H1 (cell line): ENCODE measurements around the gene CROCC2. TPM values are rescaled to one million over a fixed set of nuclear protein-coding genes. Genes with fewer than 3 reads are reported as not detected.

ENCODE experiments used
- CTCF ChIA-PET: fragments of 300-600 bp; sonication (Branson Sonifier 250); formaldehyde crosslinking; loops from one replicate; lab custom pipeline; 2021; ENCODE audit not compliant: partially characterized antibody; lab: Charles Lee
- POLR2A ChIA-PET: fragments of 300-600 bp; sonication (Branson Sonifier 250); formaldehyde crosslinking; loops from one replicate; lab custom pipeline; 2021; ENCODE audit warnings: inconsistent platforms; ENCODE audit not compliant: partially characterized antibody; lab: Charles Lee
- DNase-seq, 2 experiments: peaks; one replicate each; pipeline versions ENCODE4 v3.0.0 to v3.0.0-alpha.2; 2010 to 2022; ENCODE audit warnings: low spot score in 2 of 2, low read depth in 1 of 2, mixed read lengths in 1 of 2
- FAIRE-seq: peaks from 2 replicates; lab custom pipeline; 2011; peaks lifted over from hg19 to GRCh38; lab: Jason Lieb, UNC
- H2AFZ ChIP-seq: 2 replicates; pipeline ENCODE4 v1.8.1; 2012; ENCODE audit warnings: low read length, inconsistent platforms
- H2AK5ac ChIP-seq: 2 replicates; pipeline ENCODE4 v1.6.1; 2013; ENCODE audit warnings: low read depth, low read length
- H2BK120ac ChIP-seq: replicated peaks from 2 replicates; pipeline ENCODE3; 2013; ENCODE audit warnings: low read depth, low read length, inconsistent platforms
- H2BK12ac ChIP-seq: 2 replicates; pipeline ENCODE4 v1.6.1; 2013; ENCODE audit warnings: low read depth, low read length
- H2BK15ac ChIP-seq: 2 replicates; pipeline ENCODE4 v1.6.1; 2013; ENCODE audit warnings: low read length
- H2BK20ac ChIP-seq: 2 replicates; pipeline ENCODE4 v1.6.1; 2013; ENCODE audit warnings: low read length
- H2BK5ac ChIP-seq: 2 replicates; pipeline ENCODE4 v1.6.1; 2013; ENCODE audit warnings: low read depth, low read length
- H3K14ac ChIP-seq: 2 replicates; pipeline ENCODE4 v1.6.1; 2013; ENCODE audit warnings: inconsistent platforms; ENCODE audit not compliant: insufficient read length
- H3K18ac ChIP-seq: 2 replicates; pipeline ENCODE4 v1.6.1; 2013; ENCODE audit warnings: low read length; ENCODE audit errors: extremely low read depth
- H3K23ac ChIP-seq: 2 replicates; pipeline ENCODE4 v1.6.1; 2013; ENCODE audit warnings: inconsistent platforms; ENCODE audit not compliant: insufficient read length
- H3K23me2 ChIP-seq: 2 replicates; pipeline ENCODE4 v1.6.1; 2013; ENCODE audit warnings: low read depth, low read length
- H3K27ac ChIP-seq: 2 replicates; pipeline ENCODE4 v1.6.1; 2011; ENCODE audit warnings: low read depth, low read length, inconsistent platforms
- H3K27me3 ChIP-seq, 4 experiments: replicated peaks in 1 of 4; 1 replicate in 1 of 4; 2 replicates in 3 of 4; pipeline versions ENCODE4 v1.6.1 to v1.8.1; 2011 to 2013; ENCODE audit warnings: low read length in 3 of 4, mild to moderate bottlenecking in 3 of 4, inconsistent platforms in 2 of 4, mixed read lengths in 2 of 4, moderate library complexity in 1 of 4; ENCODE audit not compliant: control insufficient read depth in 3 of 4, insufficient read depth in 3 of 4; ENCODE audit errors: extremely low read depth in 1 of 4
- H3K36me3 ChIP-seq, 4 experiments: 2 replicates each; pipeline versions ENCODE4 v1.6.1 to v1.8.1; 2011 to 2013; ENCODE audit warnings: mild to moderate bottlenecking in 4 of 4, low read length in 3 of 4, moderate library complexity in 2 of 4, control low read depth in 1 of 4, inconsistent platforms in 1 of 4; ENCODE audit not compliant: insufficient read depth in 4 of 4, control insufficient read depth in 2 of 4
- H3K4ac ChIP-seq: replicated peaks from 2 replicates; pipeline ENCODE3; 2013; ENCODE audit warnings: low read length, low read depth, mixed read lengths, inconsistent platforms; ENCODE audit not compliant: insufficient read length
- H3K4me1 ChIP-seq, 4 experiments: replicated peaks in 1 of 4; 1 replicate in 1 of 4; 2 replicates in 3 of 4; pipeline versions ENCODE4 v1.6.1 to v1.8.1; 2011 to 2013; ENCODE audit warnings: low read length in 3 of 4, inconsistent platforms in 2 of 4, mixed read lengths in 1 of 4; ENCODE audit not compliant: insufficient read depth in 4 of 4, control insufficient read depth in 3 of 4
- H3K4me2 ChIP-seq, 2 experiments: 2 replicates each; pipeline versions ENCODE4 v1.6.1 to v1.8.1; 2011 to 2013; ENCODE audit warnings: low read depth in 2 of 2, low read length in 2 of 2, control low read depth in 1 of 2, inconsistent platforms in 1 of 2, mild to moderate bottlenecking in 1 of 2; ENCODE audit not compliant: insufficient read depth in 1 of 2
- H3K4me3 ChIP-seq, 4 experiments: fragments of 200-600, 300-600 bp in 1 of 4; sonication (generic), shearing (Covaris generic), sonication (Bioruptor Twin) in 1 of 4; 2 replicates each; pipeline versions ENCODE4 v1.5.1 to v1.8.1; 2011 to 2016; ENCODE audit warnings: low read length in 4 of 4, low read depth in 3 of 4, control low read depth in 2 of 4, inconsistent platforms in 2 of 4, mild to moderate bottlenecking in 2 of 4, mixed read lengths in 1 of 4, moderate library complexity in 1 of 4; ENCODE audit not compliant: insufficient read depth in 2 of 4; ENCODE audit errors: extremely low read depth in 1 of 4
- H3K56ac ChIP-seq: replicated peaks from 2 replicates; pipeline ENCODE3; 2013; ENCODE audit warnings: low read depth, mild to moderate bottlenecking, mixed read lengths, low read length, inconsistent platforms; ENCODE audit not compliant: insufficient read length
- H3K79me1 ChIP-seq: 2 replicates; pipeline ENCODE4 v1.6.1; 2013; ENCODE audit warnings: low read depth, low read length, control low read depth
- H3K79me2 ChIP-seq, 2 experiments: 2 replicates each; pipeline versions ENCODE4 v1.6.1 to v1.8.1; 2012 to 2013; ENCODE audit warnings: low read length in 2 of 2, mild to moderate bottlenecking in 2 of 2, inconsistent platforms in 1 of 2; ENCODE audit not compliant: insufficient read depth in 2 of 2, control insufficient read depth in 1 of 2
- H3K9ac ChIP-seq, 4 experiments: replicated peaks in 1 of 4; 1 replicate in 1 of 4; 2 replicates in 3 of 4; pipeline versions ENCODE4 v1.6.1 to v1.8.1; 2011 to 2013; ENCODE audit warnings: low read depth in 3 of 4, low read length in 3 of 4, control low read depth in 2 of 4, mild to moderate bottlenecking in 2 of 4, moderate library complexity in 2 of 4, inconsistent platforms in 1 of 4; ENCODE audit errors: extremely low read depth in 1 of 4
- H3K9me3 ChIP-seq, 2 experiments: 2 replicates each; pipeline versions ENCODE4 v1.6.1 to v1.8.1; 2012 to 2013; ENCODE audit warnings: mild to moderate bottlenecking in 2 of 2, moderate library complexity in 2 of 2, control low read depth in 1 of 2, inconsistent platforms in 1 of 2, low read depth in 1 of 2, low read length in 1 of 2, mixed read lengths in 1 of 2; ENCODE audit not compliant: insufficient read depth in 2 of 2
- H4K20me1 ChIP-seq, 2 experiments: replicated peaks in 1 of 2; 2 replicates each; pipeline versions ENCODE3 to v1.8.1; 2011 to 2013; ENCODE audit warnings: inconsistent platforms in 2 of 2, low read length in 2 of 2, mild to moderate bottlenecking in 1 of 2; ENCODE audit not compliant: insufficient read depth in 2 of 2, control insufficient read depth in 1 of 2
- H4K5ac ChIP-seq: 2 replicates; pipeline ENCODE4 v1.6.1; 2013; ENCODE audit warnings: low read length, low read depth, mixed read lengths, inconsistent platforms; ENCODE audit not compliant: insufficient read length
- H4K8ac ChIP-seq: 2 replicates; pipeline ENCODE4 v1.8.0; 2013; ENCODE audit warnings: mild to moderate bottlenecking, moderate library complexity, low read length, inconsistent platforms; ENCODE audit not compliant: insufficient read depth; ENCODE audit errors: extremely low read depth
- H4K91ac ChIP-seq: replicated peaks from 2 replicates; pipeline ENCODE3; 2013; ENCODE audit warnings: low read length, mixed read lengths, inconsistent platforms; ENCODE audit not compliant: insufficient read length
- CEBPB ChIP-seq: IDR thresholded peaks from 2 replicates; pipeline ENCODE4 v1.6.1; 2012; ENCODE audit warnings: low read depth, low read length
- HDAC2 ChIP-seq, 2 experiments: fragments of 300-600 bp in 1 of 2; sonication (generic) in 1 of 2; IDR thresholded peaks; 2 replicates each; pipeline ENCODE4 v1.6.1; 2011 to 2012; ENCODE audit warnings: low read depth in 2 of 2, low read length in 2 of 2, mild to moderate bottlenecking in 2 of 2, moderate library complexity in 2 of 2, borderline replicate concordance in 1 of 2, inconsistent platforms in 1 of 2
- NANOG ChIP-seq: IDR thresholded peaks from 2 replicates; pipeline ENCODE4 v1.6.1; 2011; ENCODE audit warnings: low read length, low read depth, mild to moderate bottlenecking, inconsistent platforms; ENCODE audit not compliant: insufficient read depth, poor library complexity, severe bottlenecking
- POU5F1 ChIP-seq: IDR thresholded peaks from 2 replicates; pipeline ENCODE4 v1.6.1; 2011; ENCODE audit warnings: low read depth, mild to moderate bottlenecking, low read length, moderate library complexity
- RXRA ChIP-seq: IDR thresholded peaks from 2 replicates; pipeline ENCODE4 v1.6.1; 2011; ENCODE audit warnings: low read depth, mild to moderate bottlenecking, low read length, moderate library complexity; ENCODE audit not compliant: insufficient read depth
- SIX5 ChIP-seq: IDR thresholded peaks from 2 replicates; pipeline ENCODE4 v1.6.1; 2011; ENCODE audit warnings: mild to moderate bottlenecking, low read depth, low read length
- SUZ12 ChIP-seq: fragments of 200-600 bp; sonication (generic); IDR thresholded peaks from 2 replicates; pipeline ENCODE4 v1.6.1; 2012; ENCODE audit warnings: mild to moderate bottlenecking, inconsistent platforms, low read length, moderate library complexity, mixed read lengths
- WGBS, 2 experiments: shearing (Covaris generic) in 1 of 2; methylation state at CpG; one replicate each; pipeline versions ENCODE4 v1.1.6 to v1.1.7; 2013 to 2015; ENCODE audit warnings: low lambda C conversion rate in 2 of 2, mixed read lengths in 2 of 2, inconsistent platforms in 1 of 2, low coverage in 1 of 2, missing lambda C conversion rate in 1 of 2; ENCODE audit not compliant: insufficient replicate concordance in 2 of 2, insufficient coverage in 1 of 2, insufficient read length in 1 of 2; ENCODE audit errors: extremely low coverage in 1 of 2, missing lambda C conversion rate in 1 of 2; 5-methylcytosine and 5-hydroxymethylcytosine counted together
- polyA plus RNA-seq, 7 experiments: library from polyadenylated mRNA; depleted of rRNA in 3 of 7; stranded (reverse) in 5 of 7; unstranded in 2 of 7; fragments of >200 nt in 5 of 7; fragments of 200-250 nt in 2 of 7; gene quantifications; 1 replicate in 5 of 7; 2 replicates in 1 of 7; 4 replicates in 1 of 7; pipeline versions ENCODE4 v1.2.1 to v1.2.3, GENCODE V29; 2011 to 2013; ENCODE audit warnings: missing spikeins in 2 of 7, mixed read lengths in 2 of 7
- total RNA-seq: library from RNA; stranded (reverse); fragmentation: NEBNext Ultra II Directional; extraction: Animal tissue kit (Norgen Biotek cat#: 25700); gene quantifications from 2 replicates; pipeline ENCODE4 v1.2.1, GENCODE V29; 2021

The CROCC2 gene
- total and polyA plus RNA-seq, 2 of the 8 experiments (the other 6 are each of a cell fraction or from before 2014, with no cell fraction given), result not detected

DNA sequence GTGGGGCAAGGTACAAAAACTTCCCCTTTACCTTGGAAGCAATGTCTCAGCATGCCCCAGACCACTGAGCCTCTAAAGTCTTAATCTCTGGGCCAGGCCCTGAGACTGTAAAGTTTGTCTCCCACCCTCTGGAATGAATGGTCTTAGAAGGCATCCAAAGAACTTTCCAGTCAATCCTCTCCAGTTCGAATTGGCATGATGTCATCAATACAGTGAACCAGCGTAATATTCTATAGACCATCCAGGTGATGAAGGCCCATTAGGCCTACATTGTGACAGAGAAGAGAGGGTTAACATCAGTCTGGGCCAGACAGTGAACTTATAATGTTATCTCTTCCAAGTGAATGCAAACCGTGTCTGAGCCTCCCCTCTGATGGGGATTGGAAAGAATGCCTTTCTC lies 21.4 kb upstream of the CROCC2 start:
- Histone ChIP-seq H2BK120ac (no peak overlapping the region), H3K9ac (no peak overlapping the region), H3K23me2 (no peaks in the 10 kb centered on the region), H4K5ac (no peak overlapping the region), H4K8ac (no peak overlapping the region), H2BK12ac (no peak overlapping the region), H2AK5ac (no peak overlapping the region), H4K20me1 (no peaks in the 10 kb centered on the region), H2BK5ac (no peak overlapping the region), H3K79me2 (no peaks in the 10 kb centered on the region), H3K56ac (no peak overlapping the region), H3K79me1 (no peaks in the 10 kb centered on the region), H3K14ac (no peak overlapping the region), H3K4me1 (no peaks in the 10 kb centered on the region; a peak in 2 of 7 replicates), H2BK20ac (no peak overlapping the region), H3K4me3 (no peak overlapping the region), H3K4ac (no peak overlapping the region), H2BK15ac (no peak overlapping the region), H3K36me3 (no peaks in the 10 kb centered on the region), H3K23ac (no peak overlapping the region), H3K27me3 (no peaks in the 10 kb centered on the region), H3K9me3 (no peaks in the 10 kb centered on the region), H4K91ac (no peak overlapping the region)
- DNase-seq (no peak), FAIRE-seq (no peak)
- ChIA-PET CTCF (no interaction called here), POLR2A (no interaction called here)
- 91% methylated on average over 3 of the region's 3 CpGs; no CpG with 5 or more reads in 1 of the 2 experiments for WGBS, 2 experiments
- no peak for TF ChIP-seq NANOG
- TF ChIP-seq CEBPB, result no peak
- no peak for TF ChIP-seq SIX5
- TF ChIP-seq POU5F1, result no peak
- TF ChIP-seq SUZ12, result no peak
- no peak for TF ChIP-seq RXRA
- TF ChIP-seq HDAC2 (IDR thresholded peaks at IDR 0.05; ENCODE audit: borderline replicate concordance in 1 of 2, low read depth in 2 of 2, low read length in 2 of 2), result no peak
- TF ChIP-seq, all 59 proteins: peak for 0
- Histone ChIP-seq H2AFZ (no peak overlapping the region), H3K4me2 (no peak overlapping the region), H3K27ac (no peak overlapping the region), H3K18ac (no peak overlapping the region)
